Activated naive CD4-positive, alpha-beta T cell treated with anti-CD3 and anti-CD28 coated beads, Interleukin-2, amount 50 U/mL, for 24 hours (primary cell): ENCODE data around the gene BRINP3.

Experiments used
- H3K27ac Mint-ChIP-seq: one replicate; pipeline ENCODE4 v1.8.0; 2021; ENCODE audit warnings: mild to moderate bottlenecking, mixed read lengths
- H3K27me3 Mint-ChIP-seq: one replicate; pipeline ENCODE4 v1.8.0; 2021; ENCODE audit warnings: mixed read lengths
- H3K36me3 Mint-ChIP-seq: one replicate; pipeline ENCODE4 v1.8.0; 2021; ENCODE audit warnings: mixed read lengths
- H3K4me1 Mint-ChIP-seq: one replicate; pipeline ENCODE4 v1.8.0; 2021; ENCODE audit warnings: mixed read lengths
- H3K4me3 Mint-ChIP-seq: one replicate; pipeline ENCODE4 v1.8.0; 2021; ENCODE audit warnings: mild to moderate bottlenecking, mixed read lengths
- H3K9me3 Mint-ChIP-seq: one replicate; pipeline ENCODE4 v1.8.0; 2021; ENCODE audit warnings: mixed read lengths

The BRINP3 gene

DNA sequence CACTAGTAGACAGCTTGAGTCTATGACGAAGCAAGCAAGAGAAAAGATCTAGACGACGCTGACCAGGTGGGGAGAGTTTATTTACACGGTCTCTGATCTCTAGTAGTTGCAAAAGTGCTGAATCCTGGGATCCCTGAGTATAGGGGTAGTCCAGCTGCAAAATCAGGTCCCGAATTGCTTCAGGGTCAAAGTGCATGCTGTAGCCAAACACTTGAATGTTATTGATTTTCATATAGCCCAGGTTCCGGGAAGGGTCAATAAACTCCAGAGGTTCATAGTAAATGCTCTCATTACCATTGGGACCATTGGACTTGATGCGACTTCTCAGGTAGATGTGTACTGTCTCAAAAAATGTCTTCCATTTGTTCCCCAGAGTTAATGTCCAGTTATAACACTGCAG is 379.6 kb downstream of the BRINP3 start:
- no peaks in the 10 kb centered on the region for H3K27me3 Mint-ChIP-seq
- H3K4me1 Mint-ChIP-seq: no peaks in the 10 kb centered on the region
- H3K4me3 Mint-ChIP-seq: no peak overlapping the region
- no peaks in the 10 kb centered on the region for H3K36me3 Mint-ChIP-seq
- H3K27ac Mint-ChIP-seq: no peak overlapping the region
- peaks cover 18% of the 10 kb centered on the region for H3K9me3 Mint-ChIP-seq

DNA sequence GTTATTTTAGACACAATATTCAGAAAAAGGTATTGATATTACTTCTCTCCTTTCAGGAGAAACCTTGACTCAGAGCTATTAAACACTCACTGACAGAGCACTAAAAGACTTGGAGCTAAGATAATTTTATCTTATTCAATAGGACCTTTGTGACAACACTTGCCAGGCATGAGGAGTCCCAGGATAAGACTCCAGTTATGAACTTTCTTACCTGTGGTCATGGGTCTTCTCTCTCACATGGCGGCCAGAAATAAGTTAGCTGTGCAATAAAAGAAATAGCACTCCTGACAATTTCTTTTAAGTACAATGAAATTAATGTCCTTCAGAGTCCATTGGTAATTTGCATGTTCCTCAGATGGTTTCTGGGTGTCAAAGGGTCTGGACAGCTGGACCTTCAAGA is 382.1 kb downstream of the BRINP3 start:
- Mint-ChIP-seq H3K4me3 (no peak overlapping the region), H3K27ac (no peak overlapping the region), H3K27me3 (no peaks in the 10 kb centered on the region)

DNA sequence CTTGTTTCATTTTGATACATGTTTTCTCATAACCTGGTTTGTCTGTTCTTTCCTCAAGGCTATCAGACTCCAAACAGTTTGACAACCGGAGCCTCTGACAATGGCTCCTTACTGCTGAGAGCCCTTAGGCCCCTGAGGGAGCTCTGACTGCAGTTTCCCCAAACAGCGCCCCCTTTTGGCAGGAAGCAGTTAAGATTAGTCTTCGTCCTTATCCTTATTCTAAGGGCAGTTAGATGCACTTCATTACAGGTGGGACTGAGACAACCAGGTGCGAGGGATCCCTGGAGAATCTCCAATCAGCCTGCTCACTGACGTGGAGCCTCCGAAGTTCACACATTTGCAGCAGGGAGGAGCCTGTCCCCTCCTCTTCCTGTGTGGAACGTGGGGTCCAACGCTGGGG is 393.1 kb downstream of the BRINP3 start:
- no peaks in the 10 kb centered on the region for H3K9me3 Mint-ChIP-seq
- no peaks in the 10 kb centered on the region for H3K4me1 Mint-ChIP-seq
- no peaks in the 10 kb centered on the region for H3K36me3 Mint-ChIP-seq

More for the DNA sequence above, 382.1 kb downstream of the BRINP3 start:
- no peaks in the 10 kb centered on the region for H3K4me1 Mint-ChIP-seq
- peaks cover 18% of the 10 kb centered on the region for H3K9me3 Mint-ChIP-seq
- no peaks in the 10 kb centered on the region for H3K36me3 Mint-ChIP-seq

DNA sequence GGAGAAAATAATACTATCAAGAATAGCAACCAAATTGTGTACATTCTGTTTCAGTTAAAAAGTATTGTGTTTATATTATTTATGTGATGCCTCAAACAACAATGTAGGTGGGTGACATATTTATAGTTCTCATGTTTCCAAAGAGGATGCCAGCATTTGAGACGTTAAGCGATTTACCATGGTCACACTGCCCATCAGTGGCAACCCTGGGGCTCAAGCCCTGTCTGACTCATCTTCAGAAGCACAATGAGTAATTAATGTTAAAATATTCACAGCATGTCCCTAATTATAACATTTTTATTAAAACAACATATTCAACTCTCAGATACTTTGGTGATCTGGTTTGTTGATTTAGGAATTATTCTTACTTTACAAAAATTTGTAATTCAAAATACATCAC is 409.4 kb downstream of the BRINP3 start:
- Mint-ChIP-seq H3K4me1 (no peaks in the 10 kb centered on the region), H3K27ac (no peak overlapping the region), H3K9me3 (no peaks in the 10 kb centered on the region), H3K36me3 (no peaks in the 10 kb centered on the region), H3K4me3 (no peak overlapping the region), H3K27me3 (no peaks in the 10 kb centered on the region)

More for the DNA sequence above, 393.1 kb downstream of the BRINP3 start:
- no peak overlapping the region for H3K27ac Mint-ChIP-seq
- no peaks in the 10 kb centered on the region for H3K27me3 Mint-ChIP-seq
- H3K4me3 Mint-ChIP-seq: no peak overlapping the region

DNA sequence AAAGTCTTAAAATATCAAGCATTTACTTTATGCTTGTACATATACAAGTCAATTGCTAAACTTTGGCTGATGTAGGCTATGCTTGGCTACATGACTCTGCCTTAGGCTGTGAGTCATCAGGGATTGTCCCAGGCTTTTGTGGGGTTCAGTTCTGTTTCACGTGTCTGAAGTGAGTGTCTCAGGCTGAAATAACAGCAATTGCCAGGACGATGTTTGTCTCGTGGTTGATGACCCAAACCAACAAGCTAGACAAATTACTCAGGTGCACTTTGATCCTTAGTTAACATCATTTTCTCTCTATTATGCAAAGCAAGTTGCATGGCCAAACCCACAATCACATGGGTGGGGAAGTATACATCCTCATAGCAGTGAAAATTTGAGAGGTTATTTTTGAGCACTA is 410.1 kb downstream of the BRINP3 start:
- Mint-ChIP-seq H3K9me3 (no peaks in the 10 kb centered on the region), H3K4me3 (no peak overlapping the region), H3K27me3 (no peaks in the 10 kb centered on the region), H3K27ac (no peak overlapping the region), H3K36me3 (no peaks in the 10 kb centered on the region), H3K4me1 (no peaks in the 10 kb centered on the region)

DNA sequence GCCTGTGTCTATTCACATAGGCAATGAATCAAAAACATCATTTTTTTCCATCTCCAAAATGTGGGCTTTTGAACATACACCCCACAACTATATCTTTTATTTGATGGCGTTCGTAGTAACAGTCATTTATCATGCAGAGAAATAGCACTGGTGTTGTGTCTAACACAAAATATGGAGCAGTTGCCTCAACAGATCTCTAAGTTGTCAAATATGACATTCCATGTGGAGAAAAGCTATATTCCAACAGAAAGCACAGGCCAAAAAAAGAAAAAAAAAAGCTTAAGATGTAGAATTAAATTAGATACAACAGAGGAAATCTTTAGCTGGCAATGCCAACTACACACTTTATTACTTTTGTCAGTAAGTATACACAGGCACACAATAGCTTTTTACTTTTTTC is 411.7 kb downstream of the BRINP3 start:
- Mint-ChIP-seq H3K27ac (no peak overlapping the region), H3K36me3 (no peaks in the 10 kb centered on the region), H3K9me3 (no peaks in the 10 kb centered on the region), H3K27me3 (no peaks in the 10 kb centered on the region), H3K4me3 (no peak overlapping the region), H3K4me1 (no peaks in the 10 kb centered on the region)

DNA sequence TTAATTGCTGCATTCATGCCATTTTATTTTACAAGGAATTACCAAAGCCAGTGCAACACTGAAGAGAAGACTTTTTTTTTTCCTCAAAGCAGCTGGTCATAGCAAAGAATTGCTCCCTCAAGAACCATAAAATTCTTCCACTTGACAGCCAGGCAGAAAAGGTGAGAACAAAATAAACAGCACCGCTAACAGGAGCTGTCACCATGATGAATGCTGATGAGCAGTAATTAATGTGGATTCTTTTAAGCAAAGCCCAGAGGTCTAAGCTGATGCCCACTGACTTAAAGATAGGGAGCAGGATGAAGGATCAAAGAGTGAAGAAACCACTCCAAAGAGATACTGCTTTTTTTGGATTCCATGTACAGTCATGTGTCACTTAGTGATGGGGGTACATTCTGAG is 428.4 kb downstream of the BRINP3 start:
- no peaks in the 10 kb centered on the region for H3K4me1 Mint-ChIP-seq
- no peak overlapping the region for H3K27ac Mint-ChIP-seq
- no peaks in the 10 kb centered on the region for H3K27me3 Mint-ChIP-seq
- H3K9me3 Mint-ChIP-seq: peaks cover 17% of the 10 kb centered on the region
- H3K4me3 Mint-ChIP-seq: no peak overlapping the region
- H3K36me3 Mint-ChIP-seq: no peaks in the 10 kb centered on the region
